NCI-H748 (cell line): ENCODE results near the gene SLC24A4.

ENCODE experiments used
- DNase-seq: peaks from one replicate; lab custom pipeline; 2025; ENCODE audit not compliant: unreplicated experiment; lab: John Stamatoyannopoulos, UW

The SLC24A4 gene

DNA sequence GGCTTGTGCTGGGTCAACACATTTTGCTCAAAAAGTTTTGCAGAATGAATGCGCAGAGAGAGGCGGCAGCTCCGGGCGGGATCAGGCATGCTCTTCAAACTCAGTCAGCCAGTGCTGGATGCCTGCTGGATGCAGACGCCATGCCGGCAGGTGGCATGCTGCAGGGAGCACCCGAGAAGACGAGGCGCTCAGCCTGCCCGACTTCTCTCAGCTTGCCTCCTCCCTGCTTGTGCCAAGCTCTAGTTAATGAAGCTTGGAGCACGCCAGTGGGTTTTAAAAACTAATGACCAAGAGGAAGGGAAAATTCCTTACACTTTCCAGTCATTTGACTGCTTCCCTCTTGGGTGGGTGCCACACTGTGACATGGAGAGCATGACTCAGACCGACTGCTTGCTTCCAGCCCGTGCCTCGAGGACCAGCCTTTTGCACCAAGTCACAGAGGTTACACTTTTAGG, 39.8 kb downstream of the SLC24A4 start:
- peak; percentile 55 for DNase-seq

DNA sequence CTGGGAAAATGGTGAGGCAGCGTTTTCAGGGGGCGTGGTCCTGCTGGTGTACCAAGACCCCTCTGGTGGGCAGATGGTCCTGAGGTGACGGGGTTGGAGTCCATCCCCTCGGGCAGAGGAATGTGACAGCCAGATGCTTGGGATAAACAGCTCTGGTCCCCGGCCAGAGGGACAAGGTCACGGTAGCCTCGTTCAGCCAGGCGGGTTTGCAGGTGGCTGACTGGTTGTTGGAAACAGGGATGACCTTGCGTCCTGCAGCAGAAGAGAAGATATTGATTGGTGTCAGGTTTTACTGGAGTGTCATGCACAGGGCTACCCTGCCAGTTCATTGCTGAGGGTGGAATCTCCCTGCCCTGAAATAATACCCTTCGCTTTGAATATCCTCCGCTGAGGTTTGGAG, 43.3 kb downstream of the SLC24A4 start:
- no peak for DNase-seq

DNA sequence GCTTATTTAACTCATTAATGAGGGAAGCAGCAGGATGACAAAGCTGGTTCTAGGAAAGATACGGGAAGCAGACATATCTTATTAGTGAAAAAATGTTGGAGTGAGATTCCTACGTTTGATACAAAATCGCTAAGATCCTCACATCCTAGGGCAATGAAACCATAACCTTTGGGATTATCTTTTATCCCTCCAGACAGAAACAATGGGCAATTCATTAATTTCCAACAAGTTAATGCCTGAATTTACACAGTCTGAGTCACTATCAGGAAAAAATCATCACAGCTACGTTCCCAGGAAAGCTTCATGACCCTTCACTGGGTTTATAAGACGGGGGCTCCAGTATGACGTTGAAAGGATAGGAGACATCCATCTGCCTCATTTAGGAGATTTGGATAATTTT, 45.0 kb downstream of the SLC24A4 start:
- no peak for DNase-seq

DNA sequence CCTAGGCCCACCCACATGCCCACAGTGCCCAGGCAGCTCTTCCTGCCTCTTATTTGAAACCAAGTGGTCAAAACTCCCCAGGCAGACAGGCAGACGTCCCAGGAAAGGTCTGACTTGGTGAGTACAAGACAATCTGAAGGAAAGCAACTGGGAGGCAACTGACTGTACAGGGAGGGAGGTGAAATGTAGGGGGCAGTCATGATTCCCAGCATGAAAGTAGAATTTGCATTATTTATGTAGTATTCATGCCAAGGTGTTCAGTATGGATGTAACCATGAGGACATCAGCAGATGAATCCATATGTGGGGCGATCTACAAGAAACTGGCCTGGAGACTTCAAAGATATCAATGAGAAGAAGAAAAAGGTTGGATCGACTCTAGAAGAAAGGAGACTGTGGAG, 46.1 kb downstream of the SLC24A4 start:
- no peak for DNase-seq

DNA sequence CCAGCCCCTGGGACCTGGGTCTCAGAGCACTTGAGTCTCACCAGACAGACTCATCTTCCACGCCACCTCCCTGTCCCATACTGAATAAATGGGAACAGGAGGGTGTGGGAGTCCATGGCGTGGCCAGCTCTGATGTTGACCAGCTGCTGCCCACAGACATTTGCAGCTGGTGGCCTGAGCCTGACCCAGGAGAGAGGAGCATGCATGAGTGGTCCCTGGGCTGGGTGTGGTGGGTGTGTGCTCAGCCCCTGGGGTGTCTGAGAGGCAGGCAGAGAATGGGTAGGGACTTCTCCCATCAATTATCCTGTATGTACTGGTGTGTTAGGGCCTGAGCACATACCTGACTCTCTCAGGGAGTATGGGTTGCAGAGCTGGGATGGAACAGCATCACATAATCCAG, 49.3 kb downstream of the SLC24A4 start:
- DNase-seq: no peak

DNA sequence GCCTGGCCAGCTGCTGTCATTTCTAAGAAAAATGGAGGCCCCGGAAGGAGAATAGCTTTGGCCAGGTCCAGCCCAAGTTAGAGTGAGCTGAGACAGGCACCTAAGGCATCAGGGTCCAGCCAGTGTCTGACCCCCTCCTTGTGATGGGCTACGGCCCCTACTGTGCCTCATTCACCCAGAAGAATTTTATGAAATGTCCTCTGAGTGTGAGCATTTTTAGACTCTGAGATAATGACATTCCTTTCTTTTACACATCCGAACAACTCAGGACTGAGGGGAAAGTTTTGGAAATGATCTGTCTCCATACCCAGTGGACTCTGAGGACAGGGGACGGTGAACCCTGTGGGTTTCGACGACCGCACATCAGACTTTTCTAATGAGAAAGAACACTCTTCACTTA, 50.4 kb downstream of the SLC24A4 start:
- no peak for DNase-seq

DNA sequence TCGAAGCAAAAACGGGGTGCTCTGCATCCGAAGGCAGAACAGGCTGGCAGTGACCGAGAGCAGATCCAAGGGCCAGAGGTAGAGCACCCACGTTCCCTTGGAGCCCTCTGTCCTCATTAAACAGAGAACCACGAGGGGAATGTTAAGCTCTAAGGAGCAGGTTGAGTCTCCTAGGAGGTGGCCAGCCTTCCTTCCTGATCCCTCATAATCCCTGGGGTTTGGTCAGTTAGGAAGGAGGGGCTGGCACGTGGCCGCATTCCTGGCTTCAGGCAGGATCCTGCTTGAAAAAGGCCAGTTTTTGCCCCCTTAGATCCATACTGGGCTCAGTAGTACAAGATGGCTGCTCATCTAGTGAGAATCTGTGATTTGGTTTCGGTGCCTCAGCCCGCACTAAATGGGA, 57.2 kb downstream of the SLC24A4 start:
- DNase-seq: no peak

DNA sequence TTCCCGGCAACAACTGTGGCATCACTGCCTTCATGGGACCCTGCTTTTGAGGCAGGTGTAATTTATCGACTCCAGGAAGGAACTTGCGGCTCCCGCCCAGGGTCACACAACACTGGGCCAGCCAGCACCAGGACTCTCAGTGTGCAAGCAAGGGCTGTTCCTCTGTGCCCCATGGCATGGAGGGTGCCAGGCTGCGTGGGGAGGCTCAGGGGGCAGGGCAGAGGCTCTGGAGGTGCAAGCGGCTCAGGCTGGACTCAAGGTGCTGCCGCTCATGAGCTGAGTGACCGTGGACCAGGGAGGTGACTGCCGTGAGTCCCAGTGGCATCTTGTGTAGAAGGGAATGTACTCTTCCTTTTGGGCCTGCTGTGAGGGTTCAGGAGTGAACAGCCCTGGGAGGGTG, 57.6 kb downstream of the SLC24A4 start:
- no peak for DNase-seq

DNA sequence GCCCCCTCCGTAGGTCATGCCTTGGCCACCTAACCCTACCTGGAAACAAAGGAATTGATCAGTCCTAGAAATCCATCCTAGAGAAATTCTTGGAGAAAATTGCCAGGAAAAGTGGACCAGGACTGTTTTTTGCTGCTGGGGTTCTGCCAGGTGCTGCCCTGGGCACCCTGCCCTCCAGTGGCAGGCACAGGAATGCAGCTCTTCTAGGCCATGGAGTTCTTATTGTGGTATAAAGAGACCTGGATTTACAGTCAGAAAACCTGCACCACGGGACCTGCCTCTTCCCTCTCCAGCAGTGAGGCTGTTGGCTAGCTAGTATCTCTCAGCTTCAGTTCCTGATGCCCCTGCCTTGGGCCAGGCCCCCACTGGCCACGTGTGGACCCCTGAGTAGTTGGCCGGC, 59.7 kb downstream of the SLC24A4 start:
- DNase-seq: no peak

DNA sequence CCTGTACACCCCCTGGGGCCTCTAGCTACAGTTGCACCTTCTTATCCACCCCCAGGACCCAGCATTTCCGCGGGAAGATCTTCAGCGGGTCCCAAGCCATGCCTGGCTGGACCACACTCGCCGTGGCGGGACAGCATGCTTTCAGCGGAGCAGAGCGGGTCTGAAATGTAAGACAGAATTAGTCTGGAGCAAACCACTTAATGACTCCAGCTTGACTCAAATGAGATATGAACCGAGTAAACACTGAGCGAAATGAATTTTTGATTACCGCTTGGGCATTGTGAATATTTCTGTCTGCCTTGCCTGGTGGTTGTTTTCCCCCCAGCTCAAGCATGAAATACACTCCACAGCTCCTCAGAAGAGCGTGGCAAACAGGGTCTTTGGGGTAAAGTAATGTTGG, 60.8 kb downstream of the SLC24A4 start:
- DNase-seq: no peak

DNA sequence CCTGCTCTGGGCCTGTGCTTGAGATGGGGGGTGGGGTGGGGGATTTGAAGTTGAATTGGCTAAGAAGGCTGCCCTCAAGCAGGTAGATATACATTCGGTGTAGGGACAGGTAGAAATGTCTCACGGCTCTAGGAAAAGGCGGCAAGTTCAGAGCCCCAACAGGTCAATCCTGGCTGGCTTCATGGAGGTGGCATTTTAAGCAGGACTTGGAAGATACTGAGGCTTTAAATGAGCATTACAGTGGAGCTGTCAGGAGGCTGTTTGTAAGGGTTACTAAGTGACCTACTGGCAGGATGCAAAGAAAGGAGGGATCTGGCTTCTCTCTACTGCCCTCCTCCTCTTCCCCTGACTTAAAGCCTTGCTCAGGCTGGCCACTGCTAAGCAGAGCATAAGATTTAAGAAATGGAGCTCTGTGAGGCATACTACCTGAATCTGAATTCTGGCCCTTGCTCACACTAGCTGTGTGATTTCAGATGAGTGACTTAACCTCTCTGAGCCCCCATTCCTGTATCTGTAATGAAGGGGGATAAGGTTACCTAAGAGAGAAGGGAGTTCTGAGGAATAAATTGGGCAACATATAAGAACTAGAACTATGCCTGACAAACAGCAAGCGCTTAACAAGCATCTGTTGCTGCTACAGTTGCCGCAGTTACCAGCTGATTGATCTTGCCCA, 61.6 kb downstream of the SLC24A4 start:
- DNase-seq: no peak

DNA sequence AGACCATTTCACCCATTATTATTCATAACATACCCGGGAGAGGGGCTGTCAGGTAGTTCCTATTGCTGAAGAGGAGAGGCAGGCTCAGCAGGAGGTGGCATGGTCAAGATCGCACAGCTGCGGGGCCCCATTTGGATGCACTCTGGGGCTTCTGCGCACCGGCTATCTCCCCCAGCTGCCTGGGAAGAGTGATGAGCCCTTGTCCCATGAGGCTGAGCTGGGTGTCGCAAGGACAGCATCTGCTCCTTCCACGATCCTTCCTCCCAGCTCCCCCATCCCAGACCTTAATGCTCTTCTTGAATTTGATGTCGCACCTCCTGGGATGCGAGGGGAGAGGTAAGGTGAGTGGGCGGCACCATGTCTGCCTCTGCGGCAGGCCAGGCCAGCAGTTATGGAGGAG, 62.6 kb downstream of the SLC24A4 start:
- no peak for DNase-seq

DNA sequence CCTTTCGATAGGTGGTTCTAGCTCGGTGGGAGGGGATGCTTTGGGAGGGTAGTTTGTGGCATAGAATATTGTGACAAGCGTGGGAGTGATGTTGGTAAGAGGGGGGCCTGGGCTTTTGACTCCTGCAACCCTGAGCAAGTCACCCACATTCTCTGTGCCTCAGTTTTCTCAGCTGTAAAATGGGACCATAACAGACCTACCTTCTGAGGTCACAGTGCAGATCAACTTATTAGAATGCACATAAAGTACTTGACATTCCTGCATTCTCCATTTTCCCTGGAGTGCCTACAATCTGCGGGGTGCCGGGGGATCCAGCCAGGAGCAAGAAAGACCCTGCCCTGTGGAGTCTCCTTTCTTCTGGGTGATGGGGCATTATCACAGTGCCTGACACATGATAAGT, 63.2 kb downstream of the SLC24A4 start:
- no peak for DNase-seq

DNA sequence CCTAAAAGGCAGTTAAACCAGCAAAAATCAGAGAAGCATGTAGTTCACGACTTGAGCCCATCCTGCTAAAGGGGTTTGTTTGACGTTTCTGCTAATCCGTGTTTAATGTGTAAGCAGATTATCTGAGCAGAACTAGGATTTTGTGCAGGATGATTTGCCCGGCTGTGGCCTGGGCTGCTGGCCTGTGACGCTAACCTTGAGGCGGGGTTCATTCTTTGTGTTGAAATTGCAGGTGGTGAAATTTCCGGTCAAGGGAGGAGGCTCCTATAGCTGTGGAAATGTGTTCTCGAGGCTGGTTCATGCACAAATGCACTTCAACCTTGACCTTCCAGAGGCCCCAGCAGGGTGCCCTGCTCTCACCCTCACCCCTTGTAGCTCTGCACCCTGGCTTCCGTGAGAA, 63.7 kb downstream of the SLC24A4 start:
- no peak for DNase-seq

DNA sequence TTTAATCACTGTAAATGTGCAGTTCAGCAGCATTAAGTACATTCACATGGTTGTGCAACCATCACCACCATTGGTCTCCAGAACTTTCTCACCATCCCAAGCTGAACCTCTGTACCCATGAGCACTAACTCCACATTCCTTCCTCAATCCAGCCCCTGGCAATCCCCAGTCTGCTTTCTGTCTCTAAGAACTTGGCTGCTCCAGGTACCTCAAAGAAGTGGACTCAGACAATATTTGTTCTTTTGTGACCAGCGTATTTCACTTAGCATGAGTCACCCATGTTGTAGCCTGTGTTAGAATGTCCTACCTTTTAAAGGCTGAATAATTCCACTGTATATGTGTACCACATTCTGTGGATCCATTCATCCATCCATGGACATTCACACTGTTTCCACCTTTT, 64.6 kb downstream of the SLC24A4 start:
- no peak for DNase-seq

DNA sequence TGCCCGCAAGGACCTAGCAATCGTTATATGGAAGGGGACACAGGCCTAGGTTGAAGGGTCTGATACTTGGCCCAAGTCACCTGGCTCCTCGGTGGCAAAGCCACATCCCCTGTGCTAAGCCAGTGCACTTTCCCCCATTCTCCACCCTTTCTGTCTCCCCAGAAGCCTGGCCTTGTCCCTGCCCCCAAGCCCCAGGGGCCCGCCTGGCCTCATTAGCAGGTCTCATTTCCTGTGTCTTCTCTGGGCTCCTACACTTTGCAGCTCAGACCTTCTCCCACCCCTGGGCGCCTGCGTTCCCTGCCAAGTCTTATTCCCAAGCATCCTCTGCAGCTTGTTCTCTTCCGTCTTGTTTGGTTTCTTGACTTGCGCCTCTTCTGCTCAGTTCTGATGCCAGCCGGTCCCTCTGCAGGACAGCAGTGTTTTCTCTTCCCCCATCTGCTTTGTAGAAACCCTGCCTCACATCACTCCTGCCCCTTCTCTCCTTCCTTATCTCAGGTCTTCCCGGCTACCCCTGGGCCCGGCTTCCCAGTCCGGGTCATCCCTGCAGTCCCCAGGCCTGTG, 66.7 kb downstream of the SLC24A4 start:
- DNase-seq: no peak

DNA sequence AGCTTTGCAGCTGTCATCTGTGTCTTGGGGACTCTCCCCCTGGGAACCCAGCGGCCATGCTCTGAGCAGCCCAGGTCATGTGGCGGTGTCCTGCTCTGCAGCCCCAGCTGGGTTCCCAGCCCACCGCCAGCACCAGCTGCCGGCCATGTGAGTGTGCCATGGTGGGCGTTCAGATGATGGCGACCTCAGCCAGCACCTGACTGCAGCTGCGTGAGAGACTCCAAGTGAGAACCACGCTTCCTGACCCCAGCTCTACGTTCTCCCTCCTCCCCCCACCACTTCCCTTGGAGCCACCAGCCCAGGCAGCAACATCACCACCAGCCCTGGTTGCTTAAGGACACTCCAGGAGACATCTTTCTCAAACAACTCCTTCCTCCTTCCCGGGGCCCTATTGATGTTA, 68.8 kb downstream of the SLC24A4 start:
- no peak for DNase-seq

DNA sequence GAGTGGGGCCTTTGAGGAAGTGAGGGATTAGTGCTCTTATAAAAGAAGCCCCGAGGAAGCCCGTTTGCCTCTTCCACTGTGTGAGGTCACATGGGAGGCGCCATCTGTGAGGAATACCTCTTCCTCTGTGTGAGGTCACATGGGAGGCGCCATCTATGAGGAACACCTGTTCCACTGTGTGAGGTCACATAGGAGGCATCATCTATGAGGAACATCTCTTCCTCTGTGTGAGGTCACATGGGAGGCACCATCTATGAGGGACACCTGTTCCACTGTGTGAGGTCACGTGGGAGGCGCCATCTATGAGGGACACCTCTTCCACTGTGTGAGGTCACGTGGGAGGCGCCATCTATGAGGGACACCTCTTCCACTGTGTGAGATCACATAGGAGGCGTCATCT, 69.7 kb downstream of the SLC24A4 start:
- no peak for DNase-seq

DNA sequence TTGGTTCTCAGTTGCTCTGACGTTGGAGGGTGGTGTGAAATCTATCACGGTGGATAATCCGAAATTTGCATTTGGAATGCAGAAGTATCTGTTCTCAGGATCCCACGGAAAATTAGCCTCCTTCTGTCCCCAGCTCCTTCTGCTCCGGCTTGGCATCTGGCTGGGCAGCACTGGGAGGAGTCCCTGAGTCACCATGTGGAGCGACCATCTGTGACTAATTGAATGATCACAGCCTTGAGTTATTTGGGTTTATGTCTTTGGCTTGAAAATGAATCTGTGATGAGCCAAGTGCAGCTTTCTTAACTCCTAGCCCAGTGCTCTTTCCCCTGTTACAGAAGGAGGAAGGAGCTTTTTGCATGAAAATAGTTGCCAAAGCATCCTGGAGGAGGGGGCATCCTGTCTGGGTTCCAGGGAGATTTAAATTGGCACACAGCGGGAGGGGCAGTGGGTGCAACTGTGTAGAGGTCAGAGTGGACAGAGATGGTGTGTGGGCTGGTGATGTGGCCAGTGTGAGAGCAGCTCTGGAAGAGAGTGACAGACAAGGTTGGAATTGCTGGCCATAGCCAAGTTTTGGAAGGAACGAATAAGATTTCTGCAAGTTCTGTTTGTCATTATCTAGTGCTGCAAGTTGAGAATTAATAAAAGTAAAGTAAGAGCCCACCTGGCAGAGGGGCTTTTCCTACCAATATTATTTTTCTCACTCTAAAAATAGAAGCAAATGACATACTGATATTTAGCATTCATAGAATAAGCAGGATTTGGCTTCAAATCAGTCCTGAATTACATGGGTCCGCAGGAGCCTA, 74.4 kb downstream of the SLC24A4 start:
- DNase-seq: peak; percentile 43

DNA sequence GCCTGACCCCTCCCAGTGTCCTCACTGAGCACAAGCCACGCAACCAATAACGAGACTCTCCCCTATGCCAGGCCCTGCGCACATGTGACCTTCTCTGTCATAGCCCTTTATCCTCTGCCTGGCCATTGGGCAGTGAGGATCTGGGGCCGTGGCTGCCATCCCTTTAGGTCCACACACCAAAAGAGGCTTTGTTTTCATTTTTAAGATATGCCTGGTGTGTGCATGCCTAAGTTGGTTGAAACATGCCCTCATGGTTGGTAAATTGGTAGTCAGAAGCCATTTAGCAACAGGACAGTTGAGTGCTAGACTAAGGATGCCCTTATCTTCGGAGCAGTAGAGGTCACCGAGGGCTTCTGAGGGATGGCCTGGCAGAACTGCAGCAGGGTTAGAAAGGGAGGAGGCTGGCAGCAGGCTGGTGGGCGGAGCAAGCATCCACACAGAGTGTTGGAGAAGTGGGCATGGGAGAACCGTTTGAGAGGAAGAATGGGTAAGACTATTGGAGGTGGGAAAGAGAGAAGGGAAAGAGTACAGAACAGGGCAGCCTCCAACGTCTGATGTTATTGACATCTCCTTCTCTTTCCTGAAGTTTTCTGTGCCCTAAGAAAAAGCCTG, 75.1 kb downstream of the SLC24A4 start:
- DNase-seq: no peak

DNA sequence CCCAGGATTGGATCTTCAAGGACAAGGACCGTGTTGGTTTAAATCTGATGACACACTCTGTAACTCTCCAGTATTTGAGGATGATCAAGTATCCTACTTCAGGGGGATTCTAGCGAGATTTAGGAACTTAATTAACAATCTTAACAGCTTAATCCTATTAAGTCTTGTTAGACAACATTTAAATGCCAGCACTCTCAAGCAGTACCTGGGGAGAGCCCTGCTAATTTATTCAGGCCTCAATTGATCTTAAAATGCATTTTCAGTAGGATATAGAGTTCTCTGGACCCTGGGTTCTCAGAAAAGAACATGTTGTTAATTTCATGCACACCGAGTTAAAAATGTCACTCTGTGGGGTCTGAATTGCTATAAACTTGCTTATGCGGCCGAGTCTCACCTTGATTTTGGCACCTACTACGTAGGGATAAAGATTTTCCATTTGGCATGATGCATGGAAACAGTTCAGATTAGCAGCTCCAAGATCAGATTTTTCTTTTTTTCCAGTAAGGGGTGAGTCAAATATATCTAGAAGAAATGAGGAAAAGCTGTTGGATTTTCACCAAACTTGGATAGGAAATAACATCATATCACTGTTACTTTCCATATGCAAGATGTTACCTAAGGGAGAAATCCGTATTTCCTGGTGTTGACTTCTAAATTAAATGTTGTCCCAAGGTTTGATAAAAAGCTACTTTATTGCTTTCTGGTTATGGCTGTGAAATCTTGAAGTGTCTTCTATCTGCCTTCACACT, 76.1 kb downstream of the SLC24A4 start:
- DNase-seq: no peak
